Fibroblast of the conjunctiva (primary cell): ENCODE results near the gene PLIN3.
"Not testable (repeated sequence)": the region's sequence is repeated elsewhere in the genome, so short reads cannot be mapped to it uniquely, and the experiment has no call there.

Experiments used
- DNase-seq: peaks from one replicate; pipeline ENCODE4 v3.0.0-alpha.2; 2010; ENCODE audit warnings: low read depth

The PLIN3 gene, protein sequence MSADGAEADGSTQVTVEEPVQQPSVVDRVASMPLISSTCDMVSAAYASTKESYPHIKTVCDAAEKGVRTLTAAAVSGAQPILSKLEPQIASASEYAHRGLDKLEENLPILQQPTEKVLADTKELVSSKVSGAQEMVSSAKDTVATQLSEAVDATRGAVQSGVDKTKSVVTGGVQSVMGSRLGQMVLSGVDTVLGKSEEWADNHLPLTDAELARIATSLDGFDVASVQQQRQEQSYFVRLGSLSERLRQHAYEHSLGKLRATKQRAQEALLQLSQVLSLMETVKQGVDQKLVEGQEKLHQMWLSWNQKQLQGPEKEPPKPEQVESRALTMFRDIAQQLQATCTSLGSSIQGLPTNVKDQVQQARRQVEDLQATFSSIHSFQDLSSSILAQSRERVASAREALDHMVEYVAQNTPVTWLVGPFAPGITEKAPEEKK

DNA sequence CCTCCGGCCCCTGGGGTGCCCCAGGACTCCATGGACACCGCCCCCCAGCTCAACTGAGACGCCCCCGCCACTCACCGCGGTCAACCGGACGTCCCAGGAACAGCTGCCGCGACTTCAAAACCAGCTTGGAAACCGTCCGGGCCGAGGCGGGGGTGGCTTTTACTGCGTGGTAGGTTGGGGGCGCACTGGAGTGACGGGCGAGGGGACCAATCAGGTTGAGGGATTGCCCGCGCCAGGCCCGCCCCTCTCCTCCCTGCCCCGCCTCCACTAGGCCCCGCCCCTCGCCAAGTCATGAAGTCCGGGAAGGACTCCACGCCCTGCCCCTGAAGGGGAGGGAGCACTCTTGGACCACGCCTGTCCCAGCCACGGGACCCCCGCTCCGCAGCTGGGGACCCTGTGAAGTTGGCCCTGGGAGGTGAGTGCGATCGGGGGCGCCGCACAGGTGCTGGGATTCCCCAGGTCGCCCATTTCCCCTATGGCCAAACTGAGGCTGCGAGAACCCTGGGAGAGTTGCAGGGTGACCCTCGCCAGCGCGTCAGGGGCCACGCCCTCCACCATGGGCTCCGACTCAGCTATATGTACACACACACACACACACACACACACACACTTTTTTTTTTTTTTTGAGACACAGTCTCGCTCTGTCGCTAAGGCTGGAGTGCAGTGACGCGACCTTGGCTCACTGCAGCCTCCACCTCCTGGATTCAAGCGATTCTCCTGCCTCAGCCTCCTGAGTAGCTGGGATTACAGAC, at the start of gene PLIN3:
TSS of gene PLIN3 (minus strand) at position 134 of the 752 bp plus-strand sequence. CDS start 6,273 bp downstream, outside the sequence.
- peak; percentile 94 for DNase-seq

DNA sequence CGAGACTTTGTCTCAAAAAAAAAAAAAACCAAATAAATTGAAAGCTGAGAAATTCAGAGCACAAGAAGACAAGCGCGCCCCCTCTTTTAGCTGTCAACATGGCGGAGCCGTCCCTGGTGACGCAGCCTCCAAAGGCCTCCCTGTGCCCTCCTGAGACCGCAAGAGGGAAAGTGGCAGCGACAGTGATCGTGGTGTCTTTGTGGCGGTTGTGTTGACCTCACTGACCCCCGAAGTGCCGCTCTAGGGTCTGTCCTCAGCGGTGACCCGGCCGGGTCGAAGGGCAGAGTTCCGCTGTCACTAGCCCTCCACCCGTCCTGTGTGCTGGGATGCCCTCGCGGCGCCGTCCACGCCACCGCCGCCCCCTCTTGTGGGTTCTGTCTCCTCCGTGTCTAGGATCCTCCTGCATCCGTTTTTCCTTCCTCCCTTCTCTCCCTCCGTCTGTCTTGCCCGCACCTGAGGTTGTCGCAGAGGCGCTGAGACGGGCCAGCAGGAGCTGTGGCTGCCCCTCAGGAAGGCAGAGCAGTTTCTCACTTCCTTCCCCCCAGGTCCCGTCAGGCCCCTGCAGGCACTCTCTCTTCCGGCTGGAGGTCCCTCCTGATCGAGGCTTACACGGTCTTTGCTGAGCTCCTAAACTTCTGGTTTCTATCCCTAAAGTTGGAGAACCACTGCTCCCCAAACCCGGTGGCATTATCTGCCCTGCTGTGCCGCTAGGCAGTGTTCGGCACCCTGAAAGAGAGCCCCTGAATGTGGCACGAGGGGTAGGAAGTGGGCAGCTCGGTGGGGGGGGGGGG, 49.0 kb upstream of the PLIN3 start:
- DNase-seq: no peak

DNA sequence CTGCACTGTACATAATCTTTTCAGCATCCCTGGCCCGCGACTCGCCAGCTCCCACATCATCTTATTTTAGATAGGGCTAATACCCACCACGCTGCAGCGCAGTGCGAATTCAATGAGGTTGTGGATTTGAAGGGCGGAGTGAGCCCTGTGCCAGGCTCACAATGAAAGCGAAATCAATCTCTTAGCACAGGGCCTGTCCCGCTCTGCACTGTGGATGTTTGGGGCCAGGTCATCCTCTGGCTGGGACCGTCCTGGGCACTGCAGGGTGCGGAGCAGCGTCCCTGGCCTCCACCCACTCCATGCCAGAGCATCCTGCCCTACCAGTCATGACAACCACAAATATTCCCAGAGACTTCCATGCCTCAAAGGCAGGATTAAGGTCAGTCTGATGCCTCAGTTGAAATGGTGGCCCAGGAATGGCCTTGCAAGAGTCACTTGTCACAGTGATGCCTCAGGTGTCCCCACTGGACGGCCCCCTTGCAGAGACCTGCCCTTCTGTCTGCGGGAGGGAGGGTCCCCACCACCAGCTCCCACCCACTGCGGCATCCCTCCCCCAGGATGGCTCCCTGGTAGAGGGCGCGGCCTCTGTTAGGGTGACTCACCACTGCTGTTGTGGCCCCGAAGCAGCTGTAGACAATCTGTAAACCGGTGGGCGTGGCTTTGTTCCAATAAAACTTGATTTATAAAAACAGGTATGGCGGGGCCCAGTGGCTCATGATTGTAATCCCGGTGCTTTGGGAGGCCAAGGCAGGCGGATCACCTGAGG, 47.5 kb upstream of the PLIN3 start:
- DNase-seq: peak; percentile 55

DNA sequence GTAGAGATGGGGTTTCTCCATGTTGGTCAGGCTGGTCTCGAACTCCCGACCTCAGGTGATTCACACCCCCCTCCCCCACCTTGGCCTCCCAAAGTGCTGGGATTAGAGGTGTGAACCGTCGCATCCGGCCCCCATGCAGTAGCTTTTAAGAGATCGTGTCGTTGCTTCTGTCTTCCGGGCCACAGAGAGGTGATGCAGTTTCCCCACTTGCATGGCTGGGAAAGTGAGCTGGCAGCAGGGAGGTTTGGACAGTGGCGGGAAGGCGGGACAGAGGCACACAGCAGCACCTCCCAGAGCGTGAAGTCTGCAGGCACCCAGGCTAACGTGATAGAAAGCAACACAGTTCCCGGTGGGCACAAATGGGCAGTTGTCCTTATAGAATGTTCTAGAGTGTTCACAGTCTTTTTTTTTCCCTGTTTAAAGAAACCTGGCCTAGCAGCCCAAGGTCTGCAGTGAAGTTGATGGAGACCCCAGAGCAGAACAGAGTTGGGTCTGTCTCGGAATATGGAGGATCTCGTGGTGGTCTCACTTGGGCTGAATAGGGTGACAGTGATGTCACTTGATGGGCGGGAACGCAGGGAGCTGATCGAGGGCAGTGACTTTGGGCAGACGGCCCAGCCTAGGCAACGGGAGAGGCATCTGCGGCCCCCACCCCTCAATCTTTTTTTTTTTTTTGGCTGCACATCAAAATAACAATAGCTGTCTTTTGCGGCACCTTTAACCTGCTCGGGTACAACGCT, 46.7 kb upstream of the PLIN3 start:
- no peak for DNase-seq

DNA sequence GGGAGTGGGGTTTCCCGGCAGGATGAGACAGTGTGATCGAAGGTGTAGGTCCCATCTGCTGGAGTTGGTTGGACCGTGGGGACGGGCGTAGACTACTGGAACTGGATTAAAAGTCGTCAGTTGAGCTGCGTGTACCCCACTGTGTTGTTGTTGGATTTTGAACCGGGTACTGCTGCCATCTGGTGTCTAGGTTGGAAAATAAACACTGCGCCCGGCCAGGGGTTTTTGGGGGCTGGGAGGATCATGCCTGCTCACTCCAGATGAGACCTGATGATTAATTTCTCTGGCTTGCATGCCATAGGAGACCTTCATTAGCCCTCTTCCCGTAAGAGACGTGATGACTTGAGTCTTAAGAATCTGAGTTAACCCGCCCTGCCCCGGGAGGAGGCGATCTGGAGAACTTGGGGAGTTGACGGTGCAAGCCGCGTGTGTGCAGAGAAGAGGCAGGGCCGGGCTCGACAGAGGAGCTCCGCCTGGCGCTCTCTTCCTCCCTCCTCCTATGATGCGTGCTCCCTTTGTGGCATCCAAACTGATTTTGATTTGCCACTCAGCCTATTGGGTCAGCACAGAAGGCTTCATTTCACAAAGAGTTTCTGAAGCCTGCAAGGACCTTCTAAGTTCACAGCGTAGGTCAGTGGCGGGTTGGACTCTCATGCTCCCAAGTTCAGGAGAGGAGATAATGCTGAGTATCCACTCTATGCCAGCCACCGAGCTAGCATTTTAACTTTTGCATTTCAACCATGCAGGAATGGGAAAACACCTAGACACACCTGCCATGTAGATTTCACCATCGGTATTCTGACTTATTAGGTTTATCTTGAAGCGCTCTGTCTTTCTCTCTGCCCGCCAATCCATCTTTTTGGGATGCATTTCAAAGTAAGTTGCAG, 44.6 kb upstream of the PLIN3 start:
- DNase-seq: peak; percentile 100

DNA sequence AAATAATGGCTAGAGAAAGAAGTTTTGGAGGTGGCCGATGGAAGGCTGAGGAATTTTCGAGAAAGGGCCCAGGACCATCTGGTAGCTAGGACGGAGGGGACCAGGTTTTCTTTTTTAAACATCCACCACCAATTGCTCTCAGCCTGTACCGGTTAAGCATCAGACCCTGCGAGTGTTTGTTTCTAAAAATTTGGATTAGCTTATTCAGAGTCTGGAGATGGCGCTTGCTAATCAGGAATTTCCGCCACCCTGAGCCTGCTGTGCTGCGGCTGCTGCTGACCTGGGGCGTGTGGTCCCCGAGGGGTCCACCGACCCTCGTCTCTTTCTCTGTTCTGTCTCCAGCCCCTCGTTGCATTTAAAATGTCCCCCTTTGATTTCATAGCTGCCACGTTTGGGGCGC, 43.8 kb upstream of the PLIN3 start:
- DNase-seq: no peak

DNA sequence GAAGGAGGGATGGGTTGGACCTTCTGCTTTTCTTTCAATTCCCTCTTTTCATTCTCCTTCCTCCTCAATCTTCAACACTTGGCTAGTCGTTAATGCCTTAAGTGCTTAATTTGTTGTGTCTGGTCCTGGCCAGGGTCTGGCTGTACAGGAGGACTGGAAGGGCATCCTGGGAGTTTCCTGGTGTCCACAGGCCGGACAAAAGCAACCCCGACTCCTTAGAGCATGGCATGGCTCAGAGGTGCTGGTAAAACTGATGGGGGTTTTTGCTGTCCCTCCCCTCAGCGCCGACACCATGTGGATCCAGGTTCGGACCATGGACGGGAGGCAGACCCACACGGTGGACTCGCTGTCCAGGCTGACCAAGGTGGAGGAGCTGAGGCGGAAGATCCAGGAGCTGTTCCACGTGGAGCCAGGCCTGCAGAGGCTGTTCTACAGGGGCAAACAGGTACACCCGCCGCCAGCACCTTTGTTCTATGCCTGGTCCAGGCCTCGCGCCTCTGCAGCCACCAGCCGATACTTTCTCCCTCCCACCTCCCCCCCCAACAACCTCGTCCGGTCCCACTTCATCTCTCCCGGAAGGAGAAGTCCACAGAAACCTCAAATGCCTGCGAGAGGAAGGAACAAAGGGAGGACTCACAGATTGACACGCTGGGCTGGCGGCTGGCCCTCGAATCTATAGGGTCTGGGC, 43.3 kb upstream of the PLIN3 start:
- no peak for DNase-seq

DNA sequence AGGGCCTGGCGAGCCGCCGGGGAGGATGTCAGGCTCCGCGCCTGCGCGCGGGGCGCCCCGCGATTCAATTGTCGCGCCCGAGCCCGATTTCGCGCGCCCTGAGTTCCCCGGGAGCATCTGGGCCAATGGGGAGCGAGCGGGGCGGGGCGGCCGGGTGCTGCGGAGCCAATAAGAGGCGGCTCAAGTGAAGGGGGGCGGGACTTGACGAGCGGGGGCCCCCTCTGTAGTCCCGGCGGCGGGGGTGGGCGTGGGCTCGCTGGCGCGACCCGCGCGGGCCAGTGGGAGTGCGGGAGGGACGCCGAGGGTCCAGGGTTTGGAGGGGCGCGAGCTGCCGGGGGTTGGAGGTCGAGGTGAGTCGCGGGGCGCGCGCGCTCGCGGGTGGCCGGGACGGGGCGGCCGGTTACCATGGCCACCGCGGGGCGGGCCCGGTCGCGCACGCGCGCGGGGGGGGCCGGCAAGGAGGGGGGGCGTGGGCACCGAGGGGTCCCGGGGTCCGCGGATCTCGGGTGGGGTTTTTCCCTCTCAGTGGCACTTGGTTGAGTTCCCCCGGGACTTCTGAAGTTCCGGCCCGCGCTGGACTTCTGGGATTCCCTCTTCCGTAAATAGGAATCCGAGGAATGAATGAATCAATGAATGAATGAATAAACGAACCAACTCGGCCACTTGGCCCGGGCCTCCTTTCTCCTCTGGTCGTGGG, 42.6 kb upstream of the PLIN3 start:
- peak; percentile 70 for DNase-seq

DNA sequence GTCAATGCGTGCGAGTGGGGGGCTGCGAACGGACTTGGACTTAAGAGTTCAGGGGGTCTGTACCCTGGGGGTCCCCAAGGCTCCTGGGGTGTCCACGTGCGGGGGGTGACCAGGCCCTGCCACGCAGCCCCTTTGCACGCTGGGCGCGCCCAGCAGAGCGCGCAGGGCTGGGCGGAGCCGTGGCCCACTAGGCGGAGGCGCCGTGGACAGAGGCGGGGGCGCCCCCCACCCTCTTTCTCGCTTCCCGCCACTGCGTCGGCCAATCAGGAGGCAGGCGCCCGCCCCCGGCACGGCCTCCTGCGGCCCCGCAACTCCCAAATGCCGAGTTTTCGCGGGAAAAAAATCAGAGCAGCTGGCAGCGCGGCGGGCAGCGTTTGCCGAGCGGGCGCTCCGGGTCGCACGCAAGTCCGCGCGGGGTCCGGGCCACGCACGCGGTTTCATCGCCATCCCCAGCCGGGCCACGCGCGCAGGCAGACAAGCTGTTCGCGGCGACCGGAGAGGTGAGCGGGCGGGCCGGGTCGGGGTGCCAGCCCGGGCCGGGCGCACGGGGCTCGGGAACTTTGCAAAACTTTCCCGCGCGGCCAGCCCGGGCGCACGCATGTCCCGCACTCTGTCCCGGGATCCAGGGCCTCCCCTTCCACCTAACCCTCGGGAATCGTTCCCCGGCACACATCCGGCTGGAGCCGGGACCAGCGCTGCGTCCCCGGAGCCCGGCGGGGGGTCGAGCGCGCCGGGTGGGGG, 41.9 kb upstream of the PLIN3 start, which contains the start of gene UHRF1:
TSS of gene UHRF1 (plus strand) at position 346 of the 741 bp plus-strand sequence. CDS start 1,385 bp downstream, outside the sequence.
- DNase-seq: no peak

DNA sequence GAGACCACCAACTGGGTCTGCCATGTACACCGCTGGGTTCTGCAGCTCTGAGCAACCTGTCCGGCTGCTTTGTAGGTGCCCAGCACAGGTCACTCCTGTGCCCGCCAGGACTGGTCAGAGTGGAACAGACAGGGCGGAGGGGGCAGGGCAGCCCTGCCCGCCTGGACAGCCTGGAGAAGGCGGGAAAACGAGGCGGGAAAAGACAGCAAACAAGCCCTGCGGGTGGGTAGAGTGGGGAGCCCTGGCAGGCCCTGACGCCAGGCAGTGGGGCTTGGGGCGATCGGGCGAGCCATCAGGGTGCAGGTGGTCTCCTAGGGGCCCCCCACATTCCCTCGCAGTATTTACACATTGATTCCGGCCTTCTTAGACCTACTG, 41.3 kb upstream of the PLIN3 start:
- DNase-seq: no peak

DNA sequence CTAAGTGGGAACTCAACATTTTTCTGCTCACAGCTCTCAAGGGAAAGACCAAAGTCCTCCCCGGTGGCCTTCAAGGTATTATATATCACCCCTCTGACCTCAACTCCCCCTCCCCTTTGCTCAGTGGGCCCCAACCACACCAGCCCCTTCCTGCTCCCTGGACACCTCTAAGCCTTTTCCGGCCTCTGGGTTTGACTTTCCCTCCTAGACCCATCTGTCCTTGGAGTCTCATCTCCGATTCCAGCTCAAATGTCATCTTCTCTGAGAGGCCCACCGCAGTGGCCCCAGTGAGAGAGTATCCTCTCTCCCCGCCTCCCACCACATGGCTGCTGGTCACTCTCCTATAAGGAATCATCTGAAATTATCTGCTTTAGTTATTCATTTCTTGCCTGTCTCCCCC, 40.9 kb upstream of the PLIN3 start:
- no peak for DNase-seq

DNA sequence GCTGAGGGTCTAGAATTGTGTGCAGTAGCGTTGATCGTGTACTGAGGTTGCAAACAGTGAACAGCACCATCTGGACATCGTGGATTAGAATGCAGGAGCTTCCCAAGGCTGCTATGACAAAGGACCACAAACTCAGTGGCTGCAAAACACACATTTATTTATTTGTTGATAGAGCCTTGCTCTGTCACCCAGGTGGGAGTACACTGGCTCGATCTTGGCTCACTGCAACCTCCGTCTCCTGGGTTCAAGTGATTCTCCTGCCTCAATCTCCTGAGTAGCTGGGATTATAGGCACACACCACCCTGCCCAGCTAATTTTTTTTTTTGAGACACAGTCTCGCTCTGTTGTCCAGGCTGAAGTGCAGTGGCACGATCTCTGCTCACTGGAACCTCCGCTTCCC, 39.5 kb upstream of the PLIN3 start:
- no peak for DNase-seq

DNA sequence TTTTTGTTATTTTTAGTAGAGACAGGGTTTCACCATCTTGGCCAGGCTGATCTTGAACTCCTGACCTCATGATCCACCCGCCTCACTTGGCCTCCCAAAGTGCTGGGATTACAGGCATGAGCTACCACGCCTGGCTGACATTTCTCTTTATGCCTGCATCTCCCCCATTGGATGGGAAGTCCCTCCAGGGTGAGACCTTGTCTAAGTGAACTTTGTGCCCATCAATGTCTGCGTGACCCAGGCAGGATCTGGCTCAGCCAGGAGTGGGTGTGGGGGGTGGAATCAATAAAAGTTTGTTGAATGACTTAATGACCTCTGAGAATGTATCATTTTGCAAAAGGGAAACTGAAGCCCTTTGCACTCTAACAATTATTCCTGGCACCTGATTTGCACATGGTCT, 37.0 kb upstream of the PLIN3 start:
- DNase-seq: no peak

DNA sequence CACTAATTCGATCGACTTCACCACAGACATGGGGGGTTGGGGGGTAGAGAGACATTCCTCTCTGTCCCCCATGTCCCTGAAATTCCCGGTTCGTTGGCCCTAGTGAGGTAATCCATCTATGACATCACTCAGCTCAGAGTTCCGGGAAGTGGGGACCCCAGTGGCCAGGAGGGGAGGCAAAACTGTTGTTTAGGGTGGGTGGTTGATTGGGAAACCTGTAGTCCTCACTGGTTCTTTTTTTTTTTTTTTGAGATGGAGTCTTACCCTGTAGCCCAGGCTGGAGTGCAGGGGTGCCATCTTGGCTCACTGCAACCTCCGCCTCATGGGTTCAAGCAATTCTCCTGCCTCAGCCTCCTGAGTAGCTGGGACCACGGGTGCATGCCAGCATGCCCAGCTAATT, 35.3 kb upstream of the PLIN3 start, which contains the start of gene ARRDC5:
TSS of gene ARRDC5 (minus strand) at position 101 of the 400 bp plus-strand sequence. CDS start at position 30, 71 bp downstream.
- no peak for DNase-seq

DNA sequence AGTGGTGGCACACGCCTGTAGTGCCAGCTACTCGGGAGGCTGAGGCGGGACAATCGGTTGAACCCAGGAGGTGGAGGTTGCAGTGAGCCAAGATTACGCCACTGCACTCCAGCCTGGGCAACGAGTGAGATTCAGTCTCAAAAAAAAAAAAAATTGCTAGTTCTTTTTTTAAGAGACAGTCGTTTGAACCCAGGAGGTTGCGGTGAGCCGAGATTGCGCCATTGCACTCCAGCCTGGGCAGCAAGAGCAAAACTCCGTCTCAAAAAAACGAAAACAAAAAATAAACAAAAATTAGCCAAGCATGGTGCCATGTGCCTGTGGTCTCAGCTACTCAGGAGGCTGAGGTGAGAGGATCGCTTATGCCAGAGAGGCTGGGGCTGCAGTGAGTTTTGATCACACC, 33.4 kb upstream of the PLIN3 start:
- DNase-seq: not testable (repeated sequence)

DNA sequence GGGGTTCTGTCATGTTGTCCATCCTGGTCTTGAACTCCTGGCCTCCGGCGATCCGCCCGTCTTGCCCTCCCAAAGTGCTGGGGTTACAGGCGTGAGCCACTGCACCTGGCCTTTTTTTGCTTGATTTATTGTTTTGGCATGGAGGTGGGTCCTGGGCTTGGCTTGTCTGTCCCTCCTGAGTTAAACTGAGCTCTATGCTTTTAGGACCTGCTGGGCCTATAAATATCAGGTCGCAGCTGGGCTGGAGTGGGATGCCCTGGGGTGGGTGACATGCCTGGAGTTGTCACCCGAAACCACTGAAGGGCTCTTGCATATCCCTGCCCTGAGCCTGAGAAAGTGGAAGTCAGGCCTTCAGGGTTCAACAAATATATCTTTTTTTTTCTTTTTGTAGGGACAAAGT, 29.7 kb upstream of the PLIN3 start:
- DNase-seq: no peak

DNA sequence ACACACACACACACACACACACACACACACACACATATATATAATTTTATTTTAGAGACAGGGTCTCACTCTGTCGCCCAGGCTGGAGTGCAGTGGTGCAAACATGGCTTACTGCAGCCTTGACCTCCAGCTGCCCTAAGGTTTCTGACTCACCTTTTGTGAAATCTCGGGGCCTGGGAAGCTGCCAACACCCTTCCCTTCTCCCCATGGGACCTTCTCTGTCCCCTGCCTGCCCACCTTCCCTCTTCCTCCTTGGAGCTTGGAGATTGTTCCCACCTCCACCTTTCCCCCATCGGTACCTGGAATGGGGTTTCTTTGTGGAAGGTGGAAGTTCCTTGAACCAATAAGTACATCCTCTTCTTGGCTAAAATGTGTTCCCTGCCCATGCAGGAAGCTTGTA, 28.9 kb upstream of the PLIN3 start:
- DNase-seq: no peak

DNA sequence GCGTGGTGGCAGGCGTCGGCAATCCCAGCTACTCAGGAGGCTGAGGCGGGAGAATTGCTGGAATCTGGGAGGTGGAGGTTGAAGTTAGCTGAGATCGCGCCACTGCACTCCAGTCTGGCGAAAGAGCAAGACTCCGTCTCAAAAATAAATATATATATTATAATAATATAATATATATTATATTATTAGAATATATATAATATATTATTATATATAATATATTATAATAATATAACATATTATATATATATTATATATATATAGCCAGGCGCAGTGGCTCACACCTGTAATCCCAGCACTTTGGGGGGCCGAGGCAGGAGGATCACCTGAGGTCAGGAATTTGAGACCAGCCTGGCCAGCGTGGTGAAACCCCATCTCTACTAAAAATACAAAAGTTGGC, 25.5 kb upstream of the PLIN3 start:
- DNase-seq: not testable (repeated sequence)
